Forelimb muscle (tissue), 1 donor: ENCODE data around the gene RPF1. TPM values are rescaled to one million over a fixed set of nuclear protein-coding genes. Genes with fewer than 3 reads are reported as not detected.
A peak's percentile ranks its signal among the peaks of the same experiment; 100 is the strongest.
"Not testable (repeated sequence)": the region's sequence is repeated elsewhere in the genome, so short reads cannot be mapped to it uniquely, and the experiment has no call there.

Experiments
- DNase-seq: peaks from one replicate; pipeline ENCODE4 v3.0.0-alpha.2; 2013; ENCODE audit warnings: low read depth
- polyA plus RNA-seq: library from polyadenylated mRNA; unstranded; fragments of 120-200 nt; gene quantifications from one replicate; pipeline ENCODE4 v1.2.1, GENCODE V29; 2013; ENCODE audit not compliant: insufficient read length

The RPF1 gene
- 30.8 TPM for polyA plus RNA-seq

DNA sequence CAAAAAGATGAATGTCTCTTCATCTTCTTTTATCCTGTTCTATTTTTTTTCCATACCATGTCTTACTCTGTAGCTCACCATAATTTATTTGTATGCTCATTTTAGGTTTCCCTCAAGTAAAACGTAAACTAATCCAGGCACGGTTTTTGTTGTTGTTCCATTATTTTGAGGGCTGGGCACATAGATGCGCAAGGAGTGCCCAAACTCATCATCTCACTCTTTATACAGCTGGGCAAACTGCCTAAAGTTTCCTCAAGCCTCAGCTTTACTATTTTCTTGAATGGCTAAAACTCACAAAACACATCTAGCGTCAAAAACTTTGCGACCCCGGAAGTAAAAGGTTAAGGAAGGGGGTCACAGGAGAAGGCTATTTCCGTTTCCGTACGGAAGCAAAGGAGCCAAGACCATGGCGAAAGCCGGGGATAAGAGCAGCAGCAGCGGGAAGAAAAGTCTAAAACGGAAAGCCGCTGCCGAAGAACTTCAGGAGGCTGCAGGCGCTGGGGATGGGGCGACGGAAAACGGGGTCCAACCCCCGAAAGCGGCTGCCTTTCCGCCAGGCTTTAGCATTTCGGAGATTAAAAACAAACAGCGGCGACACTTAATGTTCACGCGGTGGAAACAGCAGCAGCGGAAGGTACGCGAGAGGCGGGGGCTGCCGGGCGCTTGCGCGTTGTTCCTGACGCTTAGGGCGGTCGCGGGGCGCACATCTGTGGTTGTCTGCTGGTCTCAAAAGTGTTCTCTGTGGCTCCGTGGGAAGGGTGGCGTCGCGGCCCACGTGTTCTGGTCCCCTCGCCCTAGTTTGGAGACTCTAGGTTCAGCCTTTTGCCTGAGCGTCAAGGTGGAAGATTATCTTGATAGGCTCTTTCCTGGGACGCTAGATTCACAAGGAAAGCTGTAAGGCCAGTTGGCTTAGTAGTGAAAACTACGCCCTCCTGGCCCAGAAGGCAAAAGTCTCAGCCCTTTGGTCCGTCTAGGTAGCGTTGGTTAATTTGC is at the start of gene RPF1:
Gene RPF1, plus strand, starts transcription at position 391 of the 993 bp plus-strand sequence. Its CDS starts 16 bp downstream, at position 407.
- DNase-seq, result peak; percentile 70

GRCh38 chr1:84430546-84430945 is 48.5 kb upstream of the RPF1 start:
- no peak for DNase-seq

DNA sequence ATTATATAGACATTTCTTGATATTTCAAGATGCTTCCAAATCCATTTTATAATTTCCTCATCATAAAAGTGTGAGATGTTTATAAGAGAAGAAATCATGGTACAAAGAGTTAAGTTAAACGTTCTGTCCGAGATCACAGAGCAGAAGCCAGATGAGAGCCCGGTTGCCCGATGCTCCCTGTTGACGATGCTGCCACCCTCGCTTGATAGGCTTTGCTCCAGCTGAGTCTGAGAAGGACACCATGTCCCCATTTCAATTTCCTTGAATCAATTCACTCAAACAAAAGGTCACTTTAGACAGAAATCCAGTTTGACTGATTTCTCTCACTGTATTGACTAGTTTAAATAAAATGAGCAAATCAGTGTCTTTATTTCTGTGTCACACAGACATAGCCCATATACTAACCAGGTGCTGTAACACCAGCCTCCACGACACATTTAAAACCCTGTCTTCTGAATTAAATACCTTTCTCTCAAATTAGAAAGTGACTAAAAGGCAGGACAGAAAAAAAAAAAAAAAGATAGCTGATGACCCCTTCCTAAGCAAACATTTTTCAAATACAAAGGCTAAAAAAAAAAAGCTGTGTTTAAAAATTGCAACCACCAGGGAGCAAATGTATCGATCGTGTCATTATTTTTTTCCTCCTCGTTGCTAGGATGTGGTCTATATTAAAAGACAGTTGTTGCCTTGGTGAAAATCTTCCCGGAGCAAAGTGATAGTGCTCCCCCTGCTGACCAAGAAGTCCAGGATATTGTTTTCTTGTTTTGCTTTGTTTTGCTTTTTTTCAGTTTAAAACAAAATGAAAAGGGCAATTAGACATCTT is 45.6 kb upstream of the RPF1 start:
- DNase-seq, result peak; percentile 80

DNA sequence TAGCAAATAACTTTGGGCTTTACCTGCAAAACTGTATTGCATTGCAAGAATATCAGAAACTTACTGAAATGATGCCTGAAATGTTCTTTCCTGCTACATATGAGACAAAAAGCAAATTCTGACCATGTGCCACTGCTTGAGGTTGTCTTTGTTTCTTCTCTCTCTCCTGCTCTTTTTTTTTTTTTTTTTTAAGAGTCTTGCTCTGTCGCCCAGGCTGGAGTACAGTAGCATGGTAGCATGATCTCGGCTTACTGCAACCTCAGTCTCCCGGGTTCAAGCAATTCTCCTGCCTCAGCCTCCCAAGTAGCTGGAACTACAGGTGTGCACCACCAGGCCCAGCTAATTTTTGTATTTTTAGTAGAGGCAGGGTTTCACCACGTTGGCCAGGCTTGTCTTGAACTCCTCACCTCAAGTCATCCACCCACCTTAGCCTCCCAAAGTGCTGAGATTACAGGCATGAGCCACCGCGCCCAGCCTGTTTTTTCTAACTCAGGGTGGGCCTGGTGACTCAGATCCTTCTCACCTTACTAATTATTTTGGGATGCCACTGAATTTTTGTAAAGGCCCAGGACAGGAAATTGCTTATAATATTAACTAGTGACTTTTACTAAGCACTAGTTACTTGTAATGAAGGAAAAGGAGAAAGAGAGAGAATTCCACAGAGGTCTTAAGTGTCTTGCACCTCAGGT is 44.8 kb upstream of the RPF1 start:
- DNase-seq, result no peak

DNA sequence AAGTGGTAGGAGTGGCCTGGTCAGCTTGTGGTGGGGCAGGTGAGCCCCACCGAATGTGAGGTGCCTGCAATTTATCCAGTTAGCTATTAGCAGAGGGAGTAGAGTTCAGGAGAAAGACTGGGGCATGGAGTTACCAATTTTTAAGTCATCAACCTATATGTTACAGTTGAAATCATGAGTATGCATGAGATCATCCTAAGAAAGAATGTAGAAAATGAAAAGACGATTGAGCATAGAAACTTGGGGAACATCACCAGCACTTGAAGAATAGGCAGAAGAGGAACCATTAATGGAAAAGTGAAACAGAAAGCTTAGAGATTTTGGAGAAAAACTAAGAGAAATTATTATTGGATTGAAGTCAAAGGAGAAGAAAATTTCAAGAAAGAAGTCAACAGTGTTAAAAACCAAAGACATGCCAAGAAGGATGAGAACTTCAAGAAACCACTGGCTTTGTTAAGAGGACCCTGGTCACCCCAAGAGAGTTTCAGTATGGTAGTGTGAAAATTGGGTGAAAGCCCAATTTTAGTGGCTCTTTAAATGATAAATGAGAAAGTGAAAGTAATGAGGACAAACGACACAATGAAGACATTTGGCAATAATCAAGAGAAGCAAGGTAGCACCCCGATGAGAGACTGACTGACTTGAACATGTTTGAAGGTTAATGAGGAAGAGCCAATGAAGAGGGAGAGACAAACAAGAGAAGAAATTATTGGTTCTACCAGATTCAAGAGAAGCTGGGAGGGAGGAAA is 44.1 kb upstream of the RPF1 start:
- no peak for DNase-seq

DNA sequence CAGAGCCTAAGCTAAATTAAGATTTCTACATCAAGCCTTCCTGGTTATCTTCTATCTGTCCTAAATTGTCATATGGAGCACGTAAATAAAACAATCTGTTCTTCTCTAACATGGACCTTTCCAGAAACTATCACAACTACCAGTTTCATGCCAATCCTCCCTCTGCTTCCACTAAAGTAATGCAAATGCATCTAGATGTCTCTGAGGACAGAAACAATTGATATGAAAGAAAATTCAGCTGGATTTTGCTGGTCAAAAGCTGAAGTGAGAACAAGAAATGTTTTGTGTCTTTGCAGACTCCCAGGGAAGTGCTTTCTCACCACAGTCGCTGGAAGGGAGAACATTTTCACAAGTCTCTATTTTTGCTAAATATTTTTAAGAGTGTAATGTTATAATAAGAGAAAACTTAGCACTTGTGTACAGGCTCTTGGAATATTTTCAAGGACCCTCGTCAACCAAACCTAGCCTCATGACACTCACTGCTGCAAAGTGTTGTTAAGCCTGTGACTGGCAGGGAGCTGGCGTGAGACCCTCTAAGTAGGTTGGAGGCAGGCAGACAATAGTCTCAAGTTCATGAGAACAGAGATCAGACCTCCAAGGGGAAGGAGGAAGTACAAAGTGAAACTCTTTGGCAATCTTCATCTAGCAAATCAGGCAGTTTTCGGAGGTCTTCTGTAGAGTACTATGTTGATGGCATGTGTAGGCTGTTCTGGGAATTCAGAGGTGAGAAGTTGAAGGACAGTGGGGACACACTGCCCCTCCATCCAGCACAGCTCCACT is 42.0 kb upstream of the RPF1 start:
- DNase-seq, result no peak

GRCh38 chr1:84442256-84442655 is 36.8 kb upstream of the RPF1 start:
- DNase-seq, result peak; percentile 38

DNA sequence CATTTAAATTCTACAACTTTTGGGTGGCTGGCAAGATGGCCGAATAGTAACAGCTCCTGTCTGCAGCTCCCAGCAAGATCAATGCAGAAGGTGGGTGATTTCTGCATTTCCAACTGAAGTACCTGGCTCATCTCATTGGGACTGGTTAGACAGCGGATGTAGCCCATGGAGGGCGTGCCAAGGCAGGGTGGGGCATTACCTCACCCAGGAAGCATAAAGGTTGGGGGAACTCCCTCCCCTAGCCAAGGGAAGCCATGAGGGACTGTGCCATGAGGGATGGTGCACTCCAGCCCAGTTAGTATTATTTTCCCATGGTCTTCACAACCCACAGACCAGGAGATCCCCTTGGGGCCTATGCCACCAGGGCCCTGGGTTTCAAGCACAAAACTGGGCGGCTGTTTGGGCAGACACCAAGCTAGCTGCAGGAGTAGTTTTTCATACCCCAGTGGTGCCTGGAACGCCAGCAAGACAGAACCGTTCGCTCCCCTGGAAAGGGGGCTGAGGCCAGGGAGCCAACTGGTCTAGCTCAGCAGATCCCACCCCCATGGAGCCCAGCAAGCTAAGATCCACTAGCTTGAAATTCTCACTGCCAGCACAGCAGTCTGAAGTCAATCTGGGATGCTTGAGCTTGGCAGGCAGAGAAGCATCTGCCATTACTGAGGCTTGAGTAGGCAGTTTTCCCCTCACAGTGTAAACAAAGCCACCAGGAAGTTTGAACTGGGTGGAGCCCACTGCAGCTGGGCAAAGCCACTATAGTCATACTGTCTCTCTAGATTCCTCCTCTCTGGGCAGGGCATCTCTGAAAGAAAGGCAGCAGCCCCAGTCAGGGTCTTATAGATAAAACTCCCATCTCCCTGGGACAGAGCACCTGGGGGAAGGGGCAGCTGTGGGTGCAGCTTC is 36.1 kb upstream of the RPF1 start:
- DNase-seq, result not testable (repeated sequence)

DNA sequence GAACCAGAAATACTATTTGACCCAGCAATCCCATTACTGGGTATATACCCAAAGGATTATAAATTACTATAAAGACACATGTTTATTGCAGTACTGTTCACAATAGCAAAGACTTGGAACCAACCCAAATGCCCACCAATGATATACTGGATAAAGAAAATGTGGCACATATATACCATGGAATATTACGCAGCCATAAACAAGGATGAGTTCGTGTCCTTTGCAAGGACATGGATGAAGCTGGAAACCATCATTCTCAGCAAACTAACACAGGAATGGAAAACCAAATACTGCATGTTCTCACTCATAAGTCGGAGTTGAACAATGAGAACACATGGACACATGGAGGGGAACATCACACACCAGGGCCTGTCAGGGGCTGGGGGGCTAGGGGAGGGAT is 30.4 kb upstream of the RPF1 start:
- DNase-seq, result not testable (repeated sequence)

- no peak for DNase-seq
Observed at GRCh38 chr1:84450910-84451309, 28.2 kb upstream of the RPF1 start.

GRCh38 chr1:84452436-84452835 is 26.6 kb upstream of the RPF1 start:
- no peak for DNase-seq

DNA sequence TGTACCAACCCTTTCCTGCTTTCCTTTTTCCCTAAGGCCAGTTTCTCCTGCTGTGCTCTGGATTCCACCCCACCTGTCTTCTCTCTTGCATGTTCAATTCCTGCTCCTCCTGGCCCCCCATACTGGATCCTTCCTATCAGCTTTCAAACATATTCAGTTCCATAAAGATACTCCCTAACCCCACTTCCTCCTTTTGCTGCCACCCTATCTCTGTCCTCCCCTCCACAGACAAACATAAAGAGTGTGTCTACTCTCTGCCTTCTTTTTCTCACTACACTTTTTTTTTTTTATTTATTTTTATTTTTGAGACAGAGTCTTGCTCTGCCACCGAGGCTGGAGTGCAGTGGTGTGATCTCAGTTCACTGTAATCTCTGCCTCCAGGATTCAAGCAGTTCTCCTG is 16.9 kb upstream of the RPF1 start:
- no peak for DNase-seq

GRCh38 chr1:84467298-84467697 is 11.8 kb upstream of the RPF1 start:
- no peak for DNase-seq

- no peak for DNase-seq
Observed at GRCh38 chr1:84476225-84476624, 2.8 kb upstream of the RPF1 start.

DNA sequence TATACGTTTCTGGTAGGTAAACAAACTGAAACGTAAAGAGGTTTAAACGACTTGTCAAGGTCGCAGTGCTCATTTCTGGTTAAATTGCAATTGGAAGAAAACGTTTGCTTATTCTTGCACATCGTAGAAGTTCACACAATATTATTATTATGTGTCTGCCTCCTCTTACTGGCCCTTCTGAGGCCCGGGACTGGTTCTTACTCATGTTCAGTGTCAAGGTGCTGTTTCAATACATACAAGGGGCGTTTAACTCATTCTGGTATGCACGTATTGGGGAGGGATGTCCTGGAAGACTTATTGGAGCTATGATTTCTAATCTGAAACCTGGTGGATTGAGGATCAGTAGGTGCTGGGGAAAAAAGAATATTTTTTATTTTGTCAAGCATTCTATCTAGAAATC is 932 bp downstream of the RPF1 start:
- DNase-seq, result no peak

DNA sequence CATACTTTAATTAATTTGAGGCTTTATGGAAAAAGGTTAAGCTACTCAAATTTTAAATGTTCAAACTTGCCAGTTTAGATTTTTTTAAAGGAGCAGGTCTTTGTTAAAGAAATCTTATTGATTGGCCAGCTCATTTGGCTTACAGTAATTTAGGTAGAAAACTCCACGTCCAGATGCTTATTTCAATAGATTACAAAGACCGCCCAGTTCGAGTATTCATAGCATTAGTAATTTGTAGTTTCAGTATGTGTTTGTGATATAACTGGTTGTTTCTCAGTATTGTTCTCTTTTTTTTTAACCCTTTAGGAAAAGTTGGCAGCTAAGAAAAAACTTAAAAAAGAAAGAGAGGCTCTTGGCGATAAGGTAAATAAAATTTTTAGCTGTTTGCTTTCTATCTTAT is 1.6 kb downstream of the RPF1 start:
- DNase-seq, result no peak

GRCh38 chr1:84481317-84481716 is 2.3 kb downstream of the RPF1 start:
- no peak for DNase-seq

GRCh38 chr1:84488107-84488506 is 9.0 kb downstream of the RPF1 start:
- DNase-seq, result no peak

- DNase-seq, result no peak
Observed at GRCh38 chr1:84489766-84490165, 10.7 kb downstream of the RPF1 start.
